HEK293 (cell line): Measurements from ENCODE around the gene STIM1.

Experiments
- CTCF ChIP-seq: fragments of 450-650 bp; formaldehyde crosslinking; IDR thresholded peaks from 2 replicates; pipeline ENCODE4 v1.5.1; 2016; ENCODE audit warnings: missing biosample characterization, missing genetic modification characterization
- TRIM28 ChIP-seq: IDR thresholded peaks from 2 replicates; pipeline ENCODE4 v1.6.1; 2011; ENCODE audit warnings: low read length, control low read depth, borderline replicate concordance
- ZBTB21 ChIP-seq: fragments of 450-650 bp; formaldehyde crosslinking; IDR thresholded peaks from 2 replicates; pipeline ENCODE4 v1.5.1; 2017; ENCODE audit warnings: missing biosample characterization, missing genetic modification characterization
- ZBTB7A ChIP-seq: fragments of 450-650 bp; formaldehyde crosslinking; IDR thresholded peaks from 2 replicates; pipeline ENCODE4 v1.5.1; 2016; ENCODE audit warnings: low read depth, missing biosample characterization, missing genetic modification characterization
- ZNF37A ChIP-seq: fragments of 450-650 bp; IDR thresholded peaks from 2 replicates; pipeline ENCODE4 v1.5.1; 2018; ENCODE audit warnings: missing biosample characterization, missing genetic modification characterization
- ZNF580 ChIP-seq: fragments of 450-650 bp; formaldehyde crosslinking; IDR thresholded peaks from 2 replicates; pipeline ENCODE4 v1.5.1; 2016; ENCODE audit warnings: missing biosample characterization, missing genetic modification characterization
- ZNF777 ChIP-seq: fragments of 450-650 bp; formaldehyde crosslinking; IDR thresholded peaks from 2 replicates; pipeline ENCODE4 v1.5.1; 2017; ENCODE audit warnings: missing biosample characterization, missing genetic modification characterization, borderline replicate concordance

- peak; percentile 52; the same call in 1 of the 2 replicates for TF ChIP-seq CTCF
- TF ChIP-seq ZBTB7A (tag by site-specific recombination), result no peak
- no peak for TF ChIP-seq TRIM28
- TF ChIP-seq ZNF37A, result no peak
- no peak for TF ChIP-seq ZBTB21
- no peak for TF ChIP-seq ZNF580 (tag by site-specific recombination)
- no peak for TF ChIP-seq ZNF777 (tag by site-specific recombination)
These were observed 217.3 kb downstream of the STIM1 start for GRCh38 chr11:4072668-4073285.
